Left ventricle myocardium inferior (tissue), 1 donor: ENCODE data around the gene HOXD12. TPM values are rescaled to one million over a fixed set of nuclear protein-coding genes. Genes with fewer than 3 reads are reported as not detected.

ENCODE experiments used
- DNase-seq: peaks from one replicate; pipeline ENCODE4 v3.0.0-alpha.2; 2020
- H3K27ac ChIP-seq: fragments of 200-600 bp; replicated peaks from 2 replicates; pipeline ENCODE4 v1.8.0; 2021
- H3K27me3 ChIP-seq: fragments of 200-600 bp; 2 replicates; pipeline ENCODE4 v1.8.0; 2021; ENCODE audit warnings: low read depth
- H3K36me3 ChIP-seq: fragments of 200-600 bp; 2 replicates; pipeline ENCODE4 v1.8.0; 2021
- H3K4me1 ChIP-seq: fragments of 200-600 bp; 2 replicates; pipeline ENCODE4 v1.8.0; 2021
- H3K4me3 ChIP-seq: fragments of 200-600 bp; 2 replicates; pipeline ENCODE4 v1.8.0; 2021; ENCODE audit warnings: mild to moderate bottlenecking, moderate library complexity
- H3K9me3 ChIP-seq: fragments of 200-600 bp; replicated peaks from 2 replicates; pipeline ENCODE4 v1.8.0; 2021
- CTCF ChIP-seq: fragments of 200-600 bp; IDR thresholded peaks from 2 replicates; pipeline ENCODE4 v1.8.0; 2021; ENCODE audit warnings: antibody characterized with exemption, mild to moderate bottlenecking, borderline replicate concordance
- intact Hi-C: fragments of 100-400 bp; cut with micrococcal nuclease; formaldehyde crosslinking; loops from one replicate; pipeline ENCODE4 v1.11.0; 2022
- total RNA-seq: library from RNA; stranded (reverse); fragmentation: NEBNext Ultra II Directional; extraction: Animal tissue kit (Norgen Biotek cat#: 25700); gene quantifications from one replicate; pipeline ENCODE4 v1.2.1, GENCODE V29; 2021
- donor health status: DM: no; HTN: yes; CAD: no; lungs with severe emphysema.

The HOXD12 gene
- total RNA-seq, 1 donor from 2014 or later = not detected

- intact Hi-C loops = loop anchor here (5.0 kb wide), 1 partner anchor 729 kb away; no protein-coding TSS in a partner anchor
- no peak for DNase-seq
- no peak for TF ChIP-seq CTCF
- Histone ChIP-seq H3K27me3 (peaks cover 100% of the 10 kb centered on the region), H3K4me3 (no peak overlapping the region), H3K4me1 (peaks cover 30% of the 10 kb centered on the region), H3K27ac (no peak overlapping the region), H3K36me3 (no peaks in the 10 kb centered on the region), H3K9me3 (no peaks in the 10 kb centered on the region)
These were observed 8.7 kb upstream of the HOXD12 start for GRCh38 chr2:176090862-176091261.

- Histone ChIP-seq H3K4me3 (no peak overlapping the region), H3K27ac (no peak overlapping the region), H3K36me3 (no peaks in the 10 kb centered on the region), H3K27me3 (peaks cover 100% of the 10 kb centered on the region), H3K4me1 (peaks cover 28% of the 10 kb centered on the region), H3K9me3 (no peaks in the 10 kb centered on the region)
- no peak for TF ChIP-seq CTCF
- intact Hi-C loops = loop anchor here (5.0 kb wide), 1 partner anchor 729 kb away; no protein-coding TSS in a partner anchor
- no peak for DNase-seq
These were observed 8.0 kb upstream of the HOXD12 start for GRCh38 chr2:176091329-176092258.

GRCh38 chr2:176092270-176093144, 7.1 kb upstream of the HOXD12 start, which contains the start of gene HOXD13:
TSS of gene HOXD13 (plus strand) at chr2:176092721. CDS start at chr2:176092891, 170 bp downstream.
- no peak within 1 kb of the TSS for H3K27ac ChIP-seq
- intact Hi-C loops = loop anchor here (5.0 kb wide), 1 partner anchor 730 kb away; no protein-coding TSS in a partner anchor
- peak within 1 kb of the TSS; percentile 53 for H3K4me3 ChIP-seq
- H3K9me3 ChIP-seq = no peaks in the 10 kb centered on the region
- H3K4me1 ChIP-seq = peaks cover 37% of the 10 kb centered on the region
- TF ChIP-seq CTCF = no peak
- no peak for DNase-seq
- H3K27me3 ChIP-seq = peaks cover 100% of the 10 kb centered on the region
- H3K36me3 ChIP-seq = no peaks in the 10 kb centered on the region

- H3K36me3 ChIP-seq = no peaks in the 10 kb centered on the region
- peaks cover 100% of the 10 kb centered on the region for H3K27me3 ChIP-seq
- H3K4me3 ChIP-seq = peak overlapping the region; percentile 53
- no peak overlapping the region for H3K27ac ChIP-seq
- TF ChIP-seq CTCF = no peak
- intact Hi-C loops = loop anchor here (5.0 kb wide), 1 partner anchor 731 kb away; no protein-coding TSS in a partner anchor
- DNase-seq = no peak
- H3K4me1 ChIP-seq = peaks cover 38% of the 10 kb centered on the region
- no peaks in the 10 kb centered on the region for H3K9me3 ChIP-seq
These were observed 6.3 kb upstream of the HOXD12 start for GRCh38 chr2:176093145-176093897.
